DMS 273 (cell line): ENCODE results near the gene CD9.

Experiments
- DNase-seq: peaks from one replicate; lab custom pipeline; 2025; ENCODE audit not compliant: unreplicated experiment; lab: John Stamatoyannopoulos, UW

CD9 gene

DNA sequence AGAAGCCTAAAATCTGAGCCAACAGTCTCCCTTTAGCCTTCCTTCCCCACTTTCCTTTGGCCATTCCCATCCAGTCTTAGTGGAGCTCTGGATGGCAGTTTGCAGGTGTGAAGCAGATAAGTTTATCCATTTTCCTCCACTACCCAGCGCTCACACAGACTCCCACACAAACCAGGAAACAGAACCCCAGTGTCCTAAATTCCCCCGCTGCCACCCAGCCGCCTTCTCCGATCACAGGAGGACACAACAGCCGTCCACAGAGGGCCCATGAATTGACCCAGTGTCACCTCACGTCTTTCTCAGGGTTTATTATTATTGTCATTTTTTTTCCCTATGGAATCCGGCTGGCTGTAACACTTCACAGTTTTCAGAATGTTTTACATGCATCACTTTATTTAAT is 16.4 kb downstream of the CD9 start:
- DNase-seq: no peak

DNA sequence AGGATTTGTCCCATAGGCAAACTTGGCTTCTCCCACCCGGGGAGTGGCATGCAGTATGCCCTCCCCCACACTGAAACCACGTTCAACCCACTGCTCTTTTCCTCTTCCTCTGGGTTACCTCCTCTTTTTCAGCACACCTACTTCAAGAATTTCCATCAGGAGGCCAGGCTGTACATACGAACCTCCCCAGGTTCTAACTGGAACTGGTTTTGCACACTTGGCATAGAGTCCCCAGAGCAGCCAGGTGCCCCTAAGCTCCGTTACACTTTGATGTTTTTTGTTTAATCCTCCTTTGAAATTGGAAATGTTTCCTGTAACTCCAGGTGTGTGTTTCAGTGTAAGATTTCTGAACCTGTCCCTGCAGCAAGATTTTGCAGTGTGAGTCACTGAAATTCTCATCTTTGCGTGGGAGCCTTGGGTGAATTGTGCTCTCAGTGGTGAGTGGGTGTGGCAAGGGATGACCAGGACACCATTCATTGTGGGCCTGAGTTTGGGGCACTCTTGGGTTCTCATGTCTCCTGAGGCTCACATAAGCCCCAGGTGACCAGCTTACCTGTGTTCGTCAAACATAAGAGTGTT is 18.2 kb downstream of the CD9 start:
- DNase-seq: no peak

- DNase-seq: no peak
These were observed 19.8 kb downstream of the CD9 start for GRCh38 chr12:6219980-6220379.

DNA sequence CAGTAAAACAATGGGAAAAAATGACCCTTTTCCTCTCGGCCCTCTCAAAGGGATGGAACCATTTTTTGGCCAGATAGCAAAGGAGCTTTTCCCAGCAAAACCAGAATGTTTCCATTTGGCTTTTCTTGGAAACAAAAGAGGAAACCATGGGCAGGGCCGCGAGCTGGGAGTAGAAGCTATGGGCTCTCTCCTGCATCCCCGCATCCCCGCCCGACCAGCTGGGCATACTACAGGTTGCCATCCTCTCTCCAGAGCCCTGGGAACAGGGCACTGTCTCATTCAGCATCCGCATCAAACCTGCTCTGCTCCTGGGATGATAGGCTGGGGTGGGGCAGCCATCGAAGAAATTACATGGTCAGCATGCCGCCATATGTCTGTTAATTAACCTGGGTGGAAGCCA is 20.9 kb downstream of the CD9 start:
- no peak for DNase-seq

DNA sequence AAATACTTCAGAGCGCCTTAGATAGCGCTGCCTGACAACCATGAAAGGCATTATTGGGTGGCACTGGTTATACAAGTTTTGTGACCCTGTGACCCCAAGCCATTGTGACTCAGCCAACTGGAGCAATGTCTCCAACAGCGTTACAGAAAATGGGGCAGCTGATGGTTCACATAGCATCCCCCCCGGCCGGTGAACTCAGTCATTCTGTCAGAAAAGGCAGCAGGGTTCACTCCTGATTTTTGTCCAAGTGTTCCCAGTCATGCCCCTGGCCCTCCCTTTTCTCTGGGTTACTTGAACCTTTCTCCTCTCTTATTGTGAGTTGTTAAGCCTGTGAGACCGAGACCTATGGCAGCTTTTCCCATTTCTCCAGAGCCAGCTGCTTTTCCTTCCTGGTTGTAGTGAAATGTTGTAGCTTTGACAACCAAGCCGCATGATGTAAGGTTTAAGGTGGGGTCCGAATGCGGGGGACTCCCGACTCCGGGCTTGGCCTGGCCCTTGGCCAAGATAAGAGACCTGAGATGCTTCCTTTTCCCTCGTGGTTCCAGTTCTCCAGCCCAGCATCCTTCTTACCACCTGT is 22.0 kb downstream of the CD9 start:
- no peak for DNase-seq

GRCh38 chr12:6223545-6223944 is 23.3 kb downstream of the CD9 start:
- no peak for DNase-seq

- no peak for DNase-seq
These were observed 24.4 kb downstream of the CD9 start for GRCh38 chr12:6224550-6224949.

- DNase-seq: no peak
These were observed 25.4 kb downstream of the CD9 start for GRCh38 chr12:6225630-6226001.

- no peak for DNase-seq
These were observed 25.9 kb downstream of the CD9 start for GRCh38 chr12:6226002-6226678.

- no peak for DNase-seq
These were observed 26.5 kb downstream of the CD9 start for GRCh38 chr12:6226679-6227051.

DNA sequence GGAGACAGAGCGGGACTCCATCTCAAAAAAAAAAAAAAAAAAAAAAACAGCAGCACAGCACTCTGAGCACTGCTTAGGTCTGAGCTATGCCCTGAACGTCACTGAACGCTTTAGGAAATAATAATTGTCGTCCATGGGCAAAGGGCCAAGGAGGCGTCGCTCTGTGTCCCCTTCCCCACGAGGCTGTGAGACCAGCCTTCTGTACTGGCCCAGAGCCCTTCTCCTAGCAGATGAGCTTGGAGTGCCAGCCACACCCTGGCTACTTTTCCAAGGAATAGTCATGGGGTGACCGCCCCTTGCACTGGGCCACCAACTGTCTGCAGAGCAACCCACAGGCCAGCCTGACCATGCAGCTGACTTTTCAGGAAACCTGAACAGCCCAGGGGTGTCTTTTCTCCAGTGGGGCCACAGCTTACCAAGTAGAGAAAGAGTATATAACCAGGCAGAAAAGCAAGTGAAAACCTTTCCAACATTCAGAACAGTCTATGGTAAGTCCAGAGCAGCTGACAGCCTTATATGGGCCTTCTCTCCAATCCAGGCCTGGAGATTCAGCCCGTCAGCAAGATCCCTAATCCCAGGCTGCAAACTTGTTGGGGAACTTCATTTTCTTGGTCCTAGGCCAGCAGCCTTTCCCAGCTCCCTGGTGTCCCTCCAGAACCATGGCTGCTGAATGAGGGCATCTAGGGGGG is 28.5 kb downstream of the CD9 start:
- DNase-seq: no peak

DNA sequence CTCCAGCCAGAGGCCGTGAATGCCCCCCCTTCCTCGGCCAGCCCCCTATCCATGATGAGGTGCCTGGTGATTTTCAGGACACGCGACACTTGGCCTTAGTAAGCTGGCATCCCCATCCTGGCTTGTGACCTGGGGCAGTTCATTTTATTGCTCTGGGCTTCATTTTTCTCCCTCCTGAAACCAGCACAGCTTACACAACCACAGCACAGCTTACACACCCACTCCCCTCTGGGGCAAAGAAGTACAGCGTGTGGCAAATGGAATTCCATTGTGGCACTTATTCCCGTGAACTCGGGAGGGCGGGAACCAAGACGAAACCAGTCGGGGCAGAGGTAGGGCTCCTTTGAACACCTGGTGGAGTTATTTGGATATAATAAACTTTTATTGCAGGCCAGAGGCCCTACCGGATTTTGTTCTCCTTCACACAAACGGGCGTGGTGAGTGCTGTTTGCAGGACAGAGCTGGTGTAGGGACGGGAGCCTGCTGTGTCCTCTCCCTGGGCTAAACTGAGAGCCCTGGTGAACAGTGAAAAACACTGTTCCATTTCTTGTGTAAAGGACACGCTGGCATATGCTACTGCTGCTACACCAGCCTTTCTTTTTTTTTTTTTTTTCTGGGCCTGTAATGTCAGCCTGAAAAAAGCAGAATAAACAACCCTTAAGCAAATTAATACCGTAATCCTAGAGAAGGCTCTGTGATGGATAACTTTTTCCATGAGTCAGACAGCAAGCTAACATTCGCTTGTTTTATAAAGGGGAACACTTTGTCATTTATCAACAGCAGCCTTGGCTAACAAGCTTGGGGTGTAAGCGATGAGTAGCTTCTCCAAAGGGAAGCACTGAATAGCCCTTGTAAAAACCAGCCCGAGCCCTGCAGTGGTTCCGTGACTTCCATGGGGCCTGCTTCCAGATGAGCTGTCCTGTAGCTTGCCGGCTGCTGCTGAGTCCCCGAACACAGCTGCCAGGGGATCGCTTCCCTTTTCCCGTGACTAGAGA is 29.3 kb downstream of the CD9 start:
- no peak for DNase-seq

DNA sequence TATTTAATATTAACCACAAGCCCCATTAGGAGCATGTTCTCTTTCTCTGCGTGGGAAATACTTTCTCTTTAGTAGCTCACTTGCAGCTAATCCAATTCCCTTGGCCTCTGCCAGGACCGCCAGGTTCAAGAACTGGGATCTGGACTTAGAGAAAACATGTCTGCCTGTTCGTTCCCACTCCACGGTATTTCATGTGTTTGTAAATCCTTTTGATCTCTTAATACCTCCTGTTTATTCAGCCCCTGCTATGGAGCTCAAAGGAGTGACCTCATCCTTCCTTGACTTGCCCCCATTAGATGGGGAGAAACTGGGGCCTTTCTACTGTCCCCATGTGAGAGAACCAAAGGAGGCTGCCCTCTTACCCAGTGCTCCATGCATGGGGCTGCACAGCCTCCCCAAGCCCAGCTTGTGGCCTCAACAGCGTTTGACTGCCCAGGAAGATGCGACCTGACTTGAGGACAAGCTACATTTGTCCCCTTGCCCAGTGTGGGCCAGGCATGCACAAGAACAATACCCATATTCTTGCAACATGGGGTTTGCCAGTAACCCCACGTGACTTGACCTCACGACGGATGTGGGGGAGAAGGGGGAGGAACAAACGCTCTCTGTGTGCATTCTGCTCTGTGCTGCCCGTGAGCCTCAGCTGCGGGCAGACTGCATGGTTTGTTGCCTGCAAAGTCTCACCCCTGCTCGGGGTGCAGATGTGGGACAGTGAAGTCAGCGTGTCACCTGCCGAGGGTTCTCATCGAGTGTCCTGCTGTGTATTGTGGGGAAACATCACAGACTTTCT is 30.3 kb downstream of the CD9 start:
- no peak for DNase-seq

- DNase-seq: no peak
These were observed 31.4 kb downstream of the CD9 start for GRCh38 chr12:6231359-6232268.

DNA sequence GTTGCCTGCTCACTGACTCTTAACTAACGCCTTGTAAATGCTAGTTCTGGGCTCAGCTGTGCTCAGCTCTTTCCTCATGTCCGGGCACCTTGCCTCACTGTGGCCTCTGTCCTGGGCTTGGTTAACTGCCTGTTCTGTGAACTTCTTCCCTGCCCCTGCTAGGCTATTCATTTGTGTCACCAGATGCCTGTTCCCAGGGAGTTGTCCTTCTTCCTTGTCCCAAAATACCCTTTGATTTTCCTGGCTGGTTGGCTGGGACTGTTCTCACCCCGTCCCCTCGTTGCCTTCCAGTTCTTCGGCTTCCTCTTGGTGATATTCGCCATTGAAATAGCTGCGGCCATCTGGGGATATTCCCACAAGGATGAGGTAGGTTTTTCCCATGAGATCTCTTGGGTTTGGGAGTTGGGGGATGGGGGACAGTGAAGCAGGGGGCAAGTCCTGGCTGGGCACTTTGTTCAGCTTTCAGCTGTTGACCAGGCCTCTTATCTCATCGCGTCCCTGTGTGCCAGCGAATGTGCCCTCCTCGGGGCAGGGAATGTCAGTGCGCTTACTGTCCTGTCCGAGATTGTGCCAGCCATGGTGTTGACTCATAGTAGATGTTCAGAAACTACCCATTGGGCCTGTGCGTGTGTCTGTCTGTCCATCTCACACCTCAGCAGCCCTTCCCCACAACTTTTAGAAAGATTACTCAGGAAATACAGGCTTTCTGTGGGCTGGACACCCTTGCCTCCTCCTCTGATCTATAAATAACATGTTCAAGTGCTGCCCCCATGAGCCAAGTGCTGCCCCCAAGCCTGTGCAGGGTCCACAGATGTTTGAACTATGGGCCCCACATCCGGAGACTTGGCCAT is 33.1 kb downstream of the CD9 start:
- no peak for DNase-seq

GRCh38 chr12:6234214-6234613 is 34.0 kb downstream of the CD9 start:
- DNase-seq: no peak

GRCh38 chr12:6234906-6235305 is 34.7 kb downstream of the CD9 start:
- peak; percentile 20 for DNase-seq

DNA sequence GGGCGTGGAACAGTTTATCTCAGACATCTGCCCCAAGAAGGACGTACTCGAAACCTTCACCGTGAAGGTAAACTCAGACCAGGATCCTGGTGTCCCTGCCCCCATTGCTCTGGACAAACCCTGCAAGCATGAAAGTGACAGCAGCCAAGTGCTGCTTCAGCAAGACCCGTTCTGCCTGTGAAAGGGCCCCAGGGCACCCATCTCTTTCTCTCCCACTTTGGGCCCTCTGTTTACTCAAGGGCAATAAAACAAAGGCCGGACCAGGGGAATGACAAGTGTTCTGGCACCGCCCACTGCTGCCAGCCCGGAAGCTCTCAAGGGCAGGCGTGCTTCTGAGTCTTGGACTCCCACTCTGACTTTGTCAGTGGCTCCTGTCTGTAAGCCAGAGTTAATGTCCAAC is 35.3 kb downstream of the CD9 start:
- DNase-seq: no peak
